NCI-H2227 (cell line): ENCODE measurements around the gene LMBRD1.
"Not testable (repeated sequence)": the region's sequence is repeated elsewhere in the genome, so short reads cannot be mapped to it uniquely, and the experiment has no call there.

Experiments used
- DNase-seq: peaks from one replicate; lab custom pipeline; 2025; ENCODE audit not compliant: unreplicated experiment; lab: John Stamatoyannopoulos, UW

Gene LMBRD1

DNA sequence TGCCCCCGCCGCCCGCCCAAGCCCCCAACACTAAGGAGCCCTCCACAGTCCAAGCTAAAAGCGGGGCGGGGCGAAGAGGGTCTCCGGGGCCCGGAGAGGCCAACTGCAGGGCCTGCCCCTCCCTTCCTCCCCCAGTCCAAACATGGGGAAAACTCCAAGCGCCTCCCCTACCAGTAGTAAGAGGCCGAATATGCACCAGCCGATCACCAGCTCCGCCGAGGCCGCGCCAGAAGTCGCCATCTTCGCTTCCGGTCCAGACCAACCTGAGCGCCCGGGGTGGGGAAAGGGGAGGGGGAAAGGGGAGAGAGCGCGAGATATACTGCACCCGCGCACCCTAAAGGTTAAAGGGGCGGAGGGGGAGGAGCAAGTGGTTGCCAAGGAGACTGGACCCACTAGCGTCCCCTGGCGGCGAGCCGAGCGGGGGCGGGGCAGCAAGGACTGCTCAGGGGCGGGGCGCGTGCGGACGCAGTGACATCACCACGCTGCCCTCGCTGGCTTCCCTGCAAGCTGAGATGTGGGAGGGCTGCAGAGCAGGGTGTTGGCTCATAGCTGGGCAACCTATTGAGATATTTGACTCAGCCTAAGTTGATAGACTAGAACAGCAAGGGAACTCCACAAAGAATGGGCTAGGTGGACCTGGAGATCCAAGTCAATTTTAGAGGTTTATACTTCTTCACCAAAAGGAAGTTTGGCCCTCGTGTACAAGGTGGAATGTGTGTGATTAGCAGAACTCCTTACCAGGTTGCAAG lies at the start of gene LMBRD1:
Gene LMBRD1 (minus strand): TSS at position 369 of the 749 bp plus-strand sequence. CDS start 129 bp downstream, at position 240.
- DNase-seq = peak; percentile 91

DNA sequence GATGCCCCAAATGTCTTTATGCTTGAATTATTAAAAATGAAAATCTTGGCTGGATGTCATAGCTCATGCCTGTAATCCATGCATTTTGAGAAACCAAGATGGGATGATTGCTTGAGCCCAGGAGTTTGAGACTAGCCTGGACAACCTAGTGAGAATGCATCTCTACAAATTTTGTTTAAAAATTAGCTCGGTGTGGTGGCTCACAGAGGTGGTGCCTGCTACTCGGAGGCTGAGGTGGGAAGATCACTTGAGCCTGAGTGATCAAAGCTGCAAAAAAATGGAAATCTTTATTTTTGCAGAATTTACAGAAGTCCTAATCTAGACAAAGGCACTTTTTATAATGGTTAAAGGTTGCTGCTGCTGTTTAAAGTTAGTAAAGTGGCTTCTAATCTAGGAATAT lies 49.5 kb upstream of the LMBRD1 start:
- DNase-seq = no peak

DNA sequence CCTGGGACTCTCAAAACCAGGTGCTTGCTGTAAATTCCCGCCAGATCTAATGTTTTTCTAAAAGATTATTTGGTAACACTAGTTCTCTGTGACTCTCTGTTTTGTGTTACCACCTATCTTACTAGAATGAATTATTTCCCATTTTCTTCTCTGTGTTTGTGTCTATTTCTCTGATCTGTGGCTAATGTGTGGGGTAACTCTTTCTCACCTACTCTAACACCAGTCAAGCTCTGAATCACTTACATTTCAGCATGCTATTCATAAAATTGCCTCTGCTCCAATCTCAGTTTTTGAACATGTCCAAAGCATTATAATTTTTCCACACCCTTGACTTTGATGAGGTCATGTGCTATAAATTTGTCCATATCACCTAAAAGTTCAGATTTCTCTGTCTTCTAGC lies 46.4 kb upstream of the LMBRD1 start:
- DNase-seq = no peak

DNA sequence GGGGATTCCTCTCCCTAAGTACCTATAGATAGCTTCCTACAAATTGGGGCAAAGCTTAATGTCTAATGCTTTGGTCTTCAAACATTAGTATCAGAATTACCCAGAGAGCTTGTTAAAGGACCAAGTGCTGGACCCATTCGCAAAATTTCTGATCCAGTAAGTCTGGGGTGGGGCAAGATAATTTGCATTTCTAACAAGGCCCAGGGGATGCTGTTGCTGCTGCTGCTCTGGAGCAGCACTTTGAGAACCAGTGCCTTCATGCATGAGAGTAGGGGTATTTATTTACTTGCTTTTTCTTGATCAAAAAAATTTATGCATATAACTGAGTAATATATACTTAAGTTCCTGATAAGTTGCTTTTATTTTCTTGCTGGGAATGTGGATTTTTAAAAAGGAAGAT lies 45.1 kb upstream of the LMBRD1 start:
- DNase-seq = no peak

DNA sequence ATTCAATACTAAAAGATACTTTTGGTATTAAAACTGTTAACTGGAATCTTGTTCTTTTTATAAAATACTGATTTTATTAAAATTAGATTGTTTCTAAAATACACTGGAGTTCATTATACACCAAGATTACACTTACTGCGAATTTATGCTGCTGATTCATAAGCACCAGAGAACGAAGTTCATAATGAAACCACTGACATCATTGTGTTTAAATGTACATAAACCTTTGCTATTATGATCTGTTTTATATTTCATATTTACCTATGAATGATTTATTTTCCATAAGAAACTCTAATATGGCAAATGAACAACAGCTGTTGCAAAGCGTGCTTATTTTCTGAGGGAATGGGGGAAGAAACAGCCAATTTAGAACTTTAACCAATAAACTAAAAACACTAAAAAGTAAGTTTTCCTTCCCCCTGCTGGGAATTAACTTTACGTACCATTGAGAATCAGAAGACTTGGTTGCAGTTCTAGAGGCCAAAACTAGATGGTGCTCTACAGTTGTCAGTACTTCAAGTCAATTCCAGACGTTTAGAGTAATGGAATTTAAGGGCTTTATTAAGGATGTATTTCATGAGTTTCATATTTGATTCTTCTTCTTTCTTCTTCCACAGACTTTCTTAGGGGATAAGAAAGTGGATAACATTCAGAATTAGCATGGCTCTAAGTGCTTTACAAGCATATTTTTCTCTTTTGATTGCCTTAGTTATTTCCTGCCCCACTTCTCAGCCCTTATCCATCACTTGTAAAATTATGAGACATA lies 38.8 kb upstream of the LMBRD1 start:
- peak; percentile 48 for DNase-seq

DNA sequence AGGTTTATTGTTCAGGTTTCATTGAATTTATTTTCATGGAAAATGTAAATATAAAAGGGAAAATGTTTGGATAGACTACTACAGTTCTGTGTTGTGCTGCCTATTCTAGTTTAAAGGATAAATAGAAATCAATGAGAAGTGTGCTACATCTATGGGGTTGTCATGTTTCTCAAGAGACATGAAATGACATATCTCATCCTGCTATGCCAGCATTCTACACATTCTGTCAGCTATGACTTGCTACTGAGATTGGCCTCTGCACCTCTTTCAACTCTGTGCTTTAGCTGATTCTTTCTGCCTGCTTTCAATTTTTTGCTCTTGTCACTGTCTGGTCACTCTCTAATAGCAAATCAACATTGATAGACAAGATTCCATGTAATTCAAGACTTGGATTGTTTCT lies 35.7 kb upstream of the LMBRD1 start:
- DNase-seq = no peak

DNA sequence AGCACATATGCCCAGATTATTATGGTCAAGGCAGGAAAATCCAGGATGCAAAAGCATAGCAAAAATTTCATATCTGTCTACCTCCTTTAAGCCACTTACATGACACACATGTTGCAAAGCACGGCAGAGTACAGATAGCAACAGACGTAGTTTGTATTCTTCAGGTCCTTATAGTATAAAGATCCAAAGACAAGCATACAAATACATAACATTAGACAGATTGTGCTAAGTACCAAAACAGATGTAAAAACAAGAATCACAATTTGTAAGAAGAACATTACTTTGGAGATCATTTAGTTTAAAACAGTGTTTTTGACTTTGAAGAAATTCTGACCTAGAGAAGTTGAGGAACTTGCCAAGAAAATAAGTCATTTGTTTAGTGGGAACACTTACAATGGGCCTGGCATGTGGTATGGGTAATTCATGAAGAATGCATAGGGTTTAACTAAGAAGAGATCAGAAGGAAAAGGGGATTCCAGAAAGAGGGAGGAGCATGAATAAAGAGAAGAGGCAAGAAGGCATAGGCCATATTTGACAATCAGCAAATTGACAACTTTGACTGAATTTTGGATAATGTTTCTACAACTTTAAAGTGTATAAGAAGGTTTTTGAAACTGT lies 30.6 kb upstream of the LMBRD1 start:
- no peak for DNase-seq

DNA sequence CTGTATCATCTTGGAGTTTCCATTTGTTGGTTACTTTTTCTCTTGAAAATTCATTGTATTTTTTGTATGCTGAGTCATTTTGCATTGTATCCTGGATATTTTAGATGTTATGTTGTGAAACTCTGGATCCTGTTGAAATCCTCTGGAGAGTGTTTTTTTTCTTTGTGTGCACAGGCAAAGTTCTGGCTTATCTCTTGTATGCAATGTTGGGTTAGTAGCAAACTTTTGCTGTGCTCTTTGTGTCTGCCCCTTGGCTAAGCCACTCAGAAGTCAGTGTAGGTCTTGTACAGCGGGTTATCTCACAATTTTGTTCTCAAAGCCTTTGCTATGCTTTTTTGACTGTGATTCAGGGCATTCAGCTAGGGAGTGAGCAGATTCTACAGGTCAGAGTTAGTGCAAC lies 29.1 kb upstream of the LMBRD1 start:
- no peak for DNase-seq

DNA sequence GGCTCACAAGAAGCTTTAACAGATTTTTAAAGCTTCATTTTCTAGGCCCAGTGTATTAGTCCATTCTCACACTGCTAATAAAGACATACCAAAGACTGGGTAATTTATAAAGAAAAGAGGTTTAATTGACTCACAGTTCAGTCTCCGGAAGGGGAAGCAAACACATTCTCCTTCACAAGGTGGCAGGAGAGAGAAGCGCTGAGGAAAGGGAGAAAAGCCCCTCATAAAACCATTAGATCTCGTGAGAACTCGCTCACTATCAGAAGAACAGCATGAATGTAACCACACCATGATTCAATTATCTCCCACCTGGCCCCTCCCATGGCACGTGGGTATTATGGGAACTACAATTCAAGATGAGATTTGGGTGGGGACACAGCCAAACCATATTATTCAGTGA lies 27.5 kb upstream of the LMBRD1 start:
- DNase-seq = not testable (repeated sequence)

DNA sequence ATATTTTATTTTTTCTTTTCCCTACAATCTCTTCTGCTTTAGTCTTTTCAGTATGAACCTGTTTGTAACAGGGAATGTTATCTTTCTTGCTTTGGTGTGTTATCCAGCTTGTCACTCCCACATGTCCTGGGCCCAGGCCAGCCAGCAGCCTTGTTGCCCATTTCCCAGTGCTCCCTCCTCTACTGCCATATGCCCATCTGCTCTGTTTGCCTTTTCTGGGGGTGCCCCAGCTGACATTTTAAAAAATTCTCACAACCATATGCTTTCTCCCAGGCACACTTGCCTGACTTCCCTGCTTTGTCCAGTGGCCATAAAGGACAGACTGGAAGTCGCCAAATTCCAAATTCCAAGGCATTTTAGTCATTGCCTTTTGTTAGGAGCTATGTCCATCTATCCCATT lies 23.6 kb upstream of the LMBRD1 start:
- DNase-seq = no peak

DNA sequence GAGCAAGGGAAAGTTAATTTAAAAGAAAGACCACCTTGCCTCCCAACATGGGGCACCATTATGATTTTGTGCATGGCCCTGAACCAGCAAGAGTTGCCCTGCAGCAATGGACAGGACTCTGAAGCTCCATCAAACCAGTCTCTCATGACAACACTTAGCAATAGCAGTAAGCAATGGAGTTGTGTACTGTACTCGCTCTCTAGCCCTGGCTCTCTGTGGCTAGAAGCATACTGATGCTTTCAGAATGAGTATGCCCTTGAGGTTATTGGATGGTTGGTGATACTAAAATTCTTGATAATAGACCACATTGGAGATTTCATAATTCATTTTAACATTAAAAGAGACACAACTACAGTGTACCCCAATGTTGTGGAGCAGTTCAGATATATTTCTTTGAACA lies 23.2 kb upstream of the LMBRD1 start:
- DNase-seq = no peak

DNA sequence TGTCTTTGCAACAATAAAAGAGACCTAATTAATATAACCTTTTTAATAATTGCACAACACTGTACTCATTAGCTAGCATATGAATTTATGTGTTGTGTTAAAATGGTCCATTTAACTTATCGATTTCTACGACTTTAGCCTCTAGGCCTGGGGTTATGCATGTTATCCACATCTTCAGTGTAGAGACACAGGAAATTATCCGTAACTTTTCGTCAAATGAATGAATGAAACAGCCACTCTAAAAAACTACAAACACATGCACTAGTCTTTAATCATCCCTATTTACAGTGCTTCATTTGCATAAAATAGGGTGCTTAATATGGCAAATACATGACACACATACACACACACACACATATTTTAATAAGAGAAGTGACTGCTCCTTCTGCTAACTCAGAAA lies 22.3 kb upstream of the LMBRD1 start:
- no peak for DNase-seq

DNA sequence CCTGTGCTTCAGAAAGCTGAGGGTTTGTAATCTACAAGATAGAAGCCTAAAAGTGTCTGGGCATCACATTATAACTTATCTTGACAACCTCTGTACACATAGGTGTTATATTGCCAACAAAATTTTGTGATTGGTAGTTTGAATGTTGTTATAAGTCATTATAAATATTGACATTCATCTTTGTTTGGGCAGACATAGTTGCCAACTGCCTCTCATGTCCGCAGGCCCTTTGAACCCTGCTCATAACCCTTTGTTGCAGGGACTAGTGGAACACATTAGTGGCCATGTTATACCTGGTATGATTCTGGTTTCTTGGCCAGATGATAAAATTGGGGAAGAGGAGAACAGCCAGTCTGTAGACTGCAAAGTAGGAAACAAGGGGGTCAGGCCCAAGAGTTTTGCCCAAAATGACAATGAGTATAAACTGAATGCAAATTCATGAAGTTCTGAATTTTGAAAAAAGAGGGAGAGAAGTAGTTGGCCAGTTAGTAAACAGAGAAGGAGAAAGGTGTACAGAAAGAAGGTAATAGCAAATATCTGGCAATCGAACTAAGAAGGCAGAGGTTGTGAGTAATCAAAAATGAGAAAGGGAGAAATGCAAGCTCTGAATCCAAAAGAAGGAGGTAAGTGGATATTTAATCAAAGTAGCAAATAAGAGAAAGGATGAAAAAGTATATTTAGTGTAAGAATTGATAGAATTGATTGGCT lies 21.6 kb upstream of the LMBRD1 start:
- DNase-seq = no peak

DNA sequence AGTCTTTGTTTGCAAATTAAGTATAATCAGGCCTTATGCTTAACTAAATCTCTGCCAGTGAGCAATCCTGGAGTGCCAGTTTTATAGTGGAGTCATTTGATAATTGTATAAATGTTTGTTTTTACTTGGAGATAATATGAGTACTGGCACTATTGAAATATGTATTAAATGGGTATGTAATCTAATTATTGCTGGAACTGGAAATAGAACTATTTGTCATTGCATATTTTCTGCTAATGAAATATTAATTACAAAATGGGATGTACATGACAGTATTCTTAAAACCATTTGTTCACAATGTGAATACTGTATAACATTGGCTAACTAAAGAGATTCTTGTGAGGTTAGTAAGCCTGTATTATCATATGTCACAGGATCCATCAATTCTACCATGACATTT lies 20.5 kb upstream of the LMBRD1 start:
- DNase-seq = no peak

DNA sequence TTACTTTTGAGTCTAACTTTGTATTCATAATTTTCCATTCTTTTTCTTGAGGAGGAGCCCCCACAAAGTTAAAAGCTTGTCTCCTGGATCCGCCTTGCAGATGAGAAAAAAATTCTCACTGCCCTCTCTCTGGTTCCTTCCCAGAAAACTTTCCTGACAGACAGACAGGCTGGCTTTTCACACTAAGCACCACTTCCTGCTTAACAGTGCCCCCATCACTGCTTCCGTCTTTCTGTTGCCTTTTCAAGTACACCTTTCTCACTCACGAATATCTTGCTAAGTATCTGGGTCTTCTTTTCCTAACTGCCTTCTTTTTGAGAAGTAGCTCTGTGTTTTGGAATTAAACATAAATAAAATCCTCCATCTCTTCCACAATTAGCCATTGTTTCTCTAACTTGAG lies 19.8 kb upstream of the LMBRD1 start:
- no peak for DNase-seq

DNA sequence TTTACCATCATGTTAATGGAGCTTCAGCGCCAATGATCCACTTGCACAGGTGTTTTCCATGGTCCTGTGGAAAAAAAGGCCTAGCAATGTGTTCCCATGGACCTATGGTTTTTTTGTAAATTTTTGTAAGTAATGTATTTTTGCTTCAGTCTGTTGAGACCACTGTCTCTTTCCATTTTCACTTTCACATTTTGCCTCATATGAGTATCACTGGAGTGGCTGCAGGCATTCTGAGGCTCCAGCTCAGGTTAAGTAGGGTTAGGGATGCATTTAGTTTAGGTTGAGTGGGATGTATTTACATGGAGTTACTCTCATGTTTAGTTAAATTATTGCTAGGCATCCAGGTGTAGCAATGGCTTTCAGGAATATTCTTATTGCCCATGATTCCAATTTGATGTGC lies 19.2 kb upstream of the LMBRD1 start:
- no peak for DNase-seq

DNA sequence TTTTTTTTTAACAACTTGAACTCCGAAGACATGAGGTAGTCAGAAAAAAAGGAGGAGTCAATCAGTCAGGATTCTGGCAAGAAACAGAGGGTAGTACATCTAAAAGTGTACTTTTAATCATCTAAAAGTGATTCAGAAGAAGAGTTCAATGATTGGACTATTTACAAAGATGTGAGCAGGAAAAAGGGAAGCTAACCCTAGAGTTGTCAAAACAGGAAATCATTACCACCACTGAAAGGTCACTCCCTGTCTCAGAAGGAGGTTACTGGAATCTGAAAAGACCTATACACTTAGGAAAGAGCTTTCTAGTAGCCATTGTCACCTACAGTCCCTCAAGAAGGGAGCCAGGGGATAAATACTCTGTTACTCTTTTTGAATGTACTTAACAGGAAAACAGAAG lies 16.7 kb upstream of the LMBRD1 start:
- no peak for DNase-seq

DNA sequence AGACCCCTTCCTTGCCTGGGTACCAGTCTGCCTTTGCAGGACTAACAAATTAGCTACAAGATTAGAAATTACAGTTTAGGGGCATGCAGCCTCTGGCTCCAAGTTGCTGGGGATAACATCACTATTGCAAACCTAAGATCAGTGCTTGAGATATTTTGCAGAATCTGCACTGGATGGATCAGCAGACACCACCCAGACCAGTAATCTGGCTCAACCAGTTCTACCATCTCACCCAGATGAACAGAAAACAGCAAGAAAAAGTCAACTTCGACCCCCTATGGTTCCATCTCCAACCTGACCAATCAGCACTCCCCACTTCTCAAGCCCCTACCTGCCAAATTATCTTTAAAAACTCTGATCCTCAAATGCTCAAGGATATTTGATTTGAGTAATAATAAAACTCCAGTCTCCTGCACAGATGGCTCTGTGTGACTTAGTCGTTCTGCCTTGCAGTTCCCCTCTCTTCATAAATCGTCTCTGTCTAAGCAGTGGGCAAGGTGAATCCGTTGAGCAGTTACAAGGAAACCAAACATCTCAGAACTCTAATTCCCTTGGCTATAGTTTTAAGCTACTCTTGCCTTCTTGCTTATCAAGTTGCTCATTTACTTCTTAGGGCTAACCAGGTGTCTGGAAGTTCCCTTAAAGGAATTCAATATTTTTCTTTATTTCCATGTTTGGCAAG lies 16.1 kb upstream of the LMBRD1 start:
- no peak for DNase-seq

DNA sequence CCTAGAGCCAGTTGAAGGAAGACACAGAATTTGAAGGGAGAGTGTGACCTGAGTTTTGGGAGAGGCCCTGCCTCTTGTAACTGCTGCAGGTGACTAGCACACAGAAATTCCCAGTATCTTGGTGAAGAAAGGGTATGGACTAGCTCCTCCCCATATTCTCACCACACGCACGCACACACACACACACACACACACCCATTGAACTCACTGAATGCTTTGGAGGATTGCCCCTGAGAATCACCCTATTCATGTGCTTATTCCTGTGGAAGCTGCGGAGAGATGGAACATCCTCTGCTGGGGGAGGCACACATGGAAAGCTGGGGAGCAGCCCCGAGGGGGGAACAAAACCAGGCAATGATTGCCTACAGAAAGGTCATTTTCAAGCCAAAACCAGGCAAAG lies 6.2 kb upstream of the LMBRD1 start:
- no peak for DNase-seq

DNA sequence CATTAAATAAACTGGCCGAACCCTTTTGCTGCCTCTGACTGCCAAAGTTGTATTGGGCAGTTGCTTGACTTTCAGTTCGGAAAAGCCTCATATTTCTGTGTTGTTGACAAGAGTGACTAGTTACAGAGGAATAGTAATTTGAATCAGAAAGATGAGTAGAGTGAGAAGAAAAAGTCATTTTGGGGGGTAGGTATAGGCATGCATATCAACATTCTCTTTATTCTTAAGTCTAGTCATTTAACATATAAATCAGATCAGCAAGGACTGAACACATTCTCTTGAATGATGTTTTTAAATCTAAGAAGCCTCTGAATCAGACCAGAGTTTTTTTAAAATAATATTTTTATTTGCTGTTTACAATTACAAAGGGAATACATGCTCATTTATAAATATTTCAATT lies 4.9 kb upstream of the LMBRD1 start:
- no peak for DNase-seq

DNA sequence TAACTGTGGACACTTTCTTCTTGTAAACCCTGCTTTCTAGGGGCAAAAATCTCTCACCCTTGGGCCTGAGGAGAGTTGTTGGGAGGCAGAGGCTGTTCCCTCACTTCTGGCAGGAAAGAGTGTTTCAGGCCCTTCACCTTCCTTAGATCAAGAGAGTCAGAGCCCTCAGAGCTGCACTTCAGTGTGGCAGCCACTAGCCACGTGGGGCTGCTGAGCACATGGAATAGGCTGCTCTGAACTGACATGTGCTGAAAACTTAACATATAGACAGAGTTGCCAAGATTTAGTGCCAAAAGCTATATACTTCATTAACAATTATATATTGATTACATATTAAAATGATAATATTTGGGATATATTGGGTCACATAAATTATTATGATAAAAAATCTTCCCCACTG lies 4.4 kb upstream of the LMBRD1 start:
- DNase-seq = no peak
